ENCODE measurements around the gene FTH1. TPM values are rescaled to one million over a fixed set of nuclear protein-coding genes. Genes with fewer than 3 reads are reported as not detected.

FTH1 gene
- total RNA-seq, 2 experiments from 2014 or later, result 1,302 to 1,352 TPM

DNA sequence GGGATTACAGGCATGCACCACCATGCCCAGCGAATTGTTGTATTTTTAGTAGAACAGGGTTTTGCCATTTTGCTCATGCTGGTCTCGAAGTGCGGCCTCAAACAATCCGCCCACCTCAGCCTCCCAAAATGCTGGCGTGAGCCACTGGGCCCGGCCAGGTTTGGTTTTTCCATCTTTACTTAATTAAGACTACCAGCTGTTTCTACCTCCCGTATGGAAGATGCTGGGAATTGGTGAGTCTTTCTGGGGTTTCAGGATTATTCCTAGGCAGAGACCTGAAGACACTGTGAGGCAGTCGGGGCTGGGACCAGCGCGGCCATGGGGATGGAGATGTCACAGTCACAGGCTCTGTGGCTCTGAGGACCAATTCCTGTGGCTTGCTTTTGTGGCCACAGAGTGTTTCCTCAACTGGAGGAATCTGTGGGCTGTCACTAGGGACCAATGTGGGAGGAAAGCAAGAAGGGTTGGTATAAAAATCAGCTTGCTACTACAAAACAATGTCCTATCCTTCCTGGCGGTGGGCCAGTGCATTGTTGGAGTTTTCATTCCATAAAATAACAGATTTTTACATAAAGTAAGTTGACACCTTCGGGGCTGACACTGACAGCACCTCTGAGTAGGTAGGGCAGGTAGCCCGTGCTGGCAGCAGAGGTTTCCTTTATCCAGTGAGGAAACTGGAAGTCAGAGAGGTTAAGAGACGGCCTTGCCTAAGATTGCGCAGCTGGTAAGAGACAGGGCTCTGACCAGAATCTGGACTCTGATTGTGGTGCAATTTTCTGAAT, 8.4 kb upstream of the FTH1 start:
- CTCF ChIA-PET, result interaction anchor here (1.8 kb wide), 1 partner anchor 106 kb away, joined by 6 read pairs; no protein-coding TSS in a partner anchor
- intact Hi-C loops (cut with micrococcal nuclease), result no loop called here
- Mint-ChIP-seq H3K4me1 (ENCODE audit: low read depth) (peaks cover 29% of the 10 kb centered on the region), H3K27ac (no peak overlapping the region), H3K36me3 (ENCODE audit: low read depth) (no peaks in the 10 kb centered on the region), H3K9me3 (no peaks in the 10 kb centered on the region), H3K27me3 (ENCODE audit: low read depth) (no peaks in the 10 kb centered on the region), H3K4me3 (no peak overlapping the region)
- DNase-seq, result no peak

- peak overlapping the region; percentile 71 for H3K27ac Mint-ChIP-seq
- H3K36me3 Mint-ChIP-seq (ENCODE audit: low read depth), result no peaks in the 10 kb centered on the region
- peaks cover 37% of the 10 kb centered on the region for H3K4me1 Mint-ChIP-seq (ENCODE audit: low read depth)
- CTCF ChIA-PET, result interaction anchor here (0.6 to 1.8 kb wide), 2 partner anchors 107 to 140 kb away, joined by 3 to 6 read pairs; no protein-coding TSS in a partner anchor
- no peaks in the 10 kb centered on the region for H3K27me3 Mint-ChIP-seq (ENCODE audit: low read depth)
- intact Hi-C loops (cut with micrococcal nuclease), result loop anchor here (5.0 kb wide), 4 partner anchors 92 to 988 kb away; partner anchors contain the start of gene FADS1
- H3K9me3 Mint-ChIP-seq, result no peaks in the 10 kb centered on the region
- H3K4me3 Mint-ChIP-seq, result no peak overlapping the region
- DNase-seq, result no peak
These were observed 7.6 kb upstream of the FTH1 start for GRCh38 chr11:61974766-61975631.

DNA sequence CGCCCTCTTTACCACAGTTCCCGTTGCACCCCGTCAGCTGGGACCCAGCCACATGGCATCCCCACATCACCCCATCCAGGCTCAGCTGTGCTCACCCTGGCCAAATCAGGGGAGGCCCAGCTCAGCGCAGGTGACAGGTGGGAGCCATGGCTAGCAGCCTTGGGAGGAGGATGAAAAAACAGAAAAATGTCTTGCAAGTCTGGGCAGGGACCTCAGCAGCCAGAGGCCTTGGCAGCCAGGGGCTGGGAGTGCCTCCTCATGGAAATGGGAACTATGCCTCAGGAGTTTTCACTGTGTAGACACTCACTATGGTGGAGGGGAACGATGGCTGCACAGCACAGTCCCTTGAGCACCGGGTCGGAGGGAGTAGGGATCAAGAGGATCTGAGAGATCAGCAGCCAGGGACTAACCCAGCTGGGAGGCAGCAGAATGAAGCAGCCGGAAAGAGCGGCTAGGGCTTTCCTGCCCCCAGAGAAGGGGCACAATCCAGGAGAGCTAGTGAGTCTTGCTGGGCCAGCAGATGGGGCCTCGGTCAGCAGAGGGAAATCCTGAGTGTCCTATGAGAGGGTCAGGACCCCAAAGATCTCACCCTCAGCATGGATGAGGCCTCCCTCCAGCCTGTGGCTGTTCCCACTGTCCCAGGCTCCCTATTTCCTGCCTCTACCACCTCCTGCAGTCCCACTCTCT, 6.2 kb upstream of the FTH1 start:
- H3K4me1 Mint-ChIP-seq (ENCODE audit: low read depth), result peaks cover 50% of the 10 kb centered on the region

DNA sequence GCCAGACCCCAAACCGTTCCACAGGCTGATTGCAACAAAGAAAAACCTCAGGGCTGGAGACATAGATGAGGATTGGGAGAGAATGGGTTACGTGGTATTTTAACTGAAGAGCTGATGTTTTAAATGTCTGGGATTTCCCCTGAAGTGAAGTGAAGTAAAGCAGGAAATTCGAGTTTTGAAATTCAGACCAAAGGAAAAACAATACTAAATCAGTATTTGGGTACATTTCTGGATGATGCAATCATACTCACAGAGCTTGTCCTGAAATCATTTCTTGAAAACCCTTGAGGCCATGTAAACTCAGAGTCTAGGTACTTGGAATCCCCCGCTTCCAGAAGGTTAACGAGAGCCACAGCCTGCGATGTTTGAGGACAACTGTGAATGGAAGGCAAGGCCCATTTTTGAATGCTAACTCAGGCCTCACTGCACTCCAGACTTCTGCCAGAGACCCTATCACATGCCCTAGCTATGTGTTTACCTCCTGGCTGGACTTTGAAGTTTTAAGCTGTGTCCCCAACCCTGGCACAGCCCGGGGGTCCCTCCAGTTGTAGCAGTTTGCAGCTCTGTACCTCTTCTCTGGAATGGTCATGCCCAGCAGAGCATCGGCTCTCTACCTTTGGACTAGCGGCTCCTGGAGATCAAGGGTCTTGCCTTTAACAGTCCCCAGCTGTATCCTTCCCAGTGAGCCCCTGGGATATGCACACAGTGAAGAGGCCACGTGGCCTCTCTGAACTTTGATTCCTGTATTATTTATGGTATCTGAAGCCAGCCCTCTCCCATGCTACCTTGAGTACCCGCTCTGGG, 5.4 kb upstream of the FTH1 start:
- H3K4me3 Mint-ChIP-seq, result peak overlapping the region; percentile 14
- peaks cover 5% of the 10 kb centered on the region for H3K36me3 Mint-ChIP-seq (ENCODE audit: low read depth)
- peak overlapping the region; percentile 92 for H3K27ac Mint-ChIP-seq
- CTCF ChIA-PET, result interaction anchor here (0.8 to 4.0 kb wide), 8 partner anchors 11 to 135 kb away, joined by 3 to 32 read pairs (median 4); no protein-coding TSS in a partner anchor
- H3K27me3 Mint-ChIP-seq (ENCODE audit: low read depth), result no peaks in the 10 kb centered on the region
- peak; percentile 67 for DNase-seq
- intact Hi-C loops (cut with micrococcal nuclease), result loop anchor here (1.0 to 5.0 kb wide), 5 partner anchors 52 to 986 kb away; partner anchors contain the start of gene FADS1
- peaks cover 54% of the 10 kb centered on the region for H3K4me1 Mint-ChIP-seq (ENCODE audit: low read depth)
- no peaks in the 10 kb centered on the region for H3K9me3 Mint-ChIP-seq

More for the DNA sequence above, 6.2 kb upstream of the FTH1 start:
- Mint-ChIP-seq H3K4me3 (no peak overlapping the region), H3K27ac (peak overlapping the region; percentile 92), H3K9me3 (no peaks in the 10 kb centered on the region), H3K27me3 (ENCODE audit: low read depth) (no peaks in the 10 kb centered on the region), H3K36me3 (ENCODE audit: low read depth) (peaks cover 1% of the 10 kb centered on the region)
- intact Hi-C loops (cut with micrococcal nuclease), result loop anchor here (5.0 kb wide), 4 partner anchors 94 to 986 kb away; partner anchors contain the start of gene FADS1
- no peak for DNase-seq
- CTCF ChIA-PET, result interaction anchor here (1.2 to 4.0 kb wide), 5 partner anchors 10 to 108 kb away, joined by 3 to 32 read pairs (median 6); no protein-coding TSS in a partner anchor

- Mint-ChIP-seq H3K9me3 (no peaks in the 10 kb centered on the region), H3K4me3 (peak overlapping the region; percentile 14), H3K27me3 (ENCODE audit: low read depth) (no peaks in the 10 kb centered on the region), H3K4me1 (ENCODE audit: low read depth) (peaks cover 54% of the 10 kb centered on the region), H3K36me3 (ENCODE audit: low read depth) (peaks cover 7% of the 10 kb centered on the region), H3K27ac (peak overlapping the region; percentile 92)
- no peak for DNase-seq
- CTCF ChIA-PET, result interaction anchor here (0.8 to 4.0 kb wide), 9 partner anchors 11 to 136 kb away, joined by 3 to 32 read pairs (median 4); no protein-coding TSS in a partner anchor
- intact Hi-C loops (cut with micrococcal nuclease), result loop anchor here (1.0 to 5.0 kb wide), 5 partner anchors 53 to 985 kb away; partner anchors contain the start of gene FADS1
These were observed 4.8 kb upstream of the FTH1 start for GRCh38 chr11:61972112-61972671.

DNA sequence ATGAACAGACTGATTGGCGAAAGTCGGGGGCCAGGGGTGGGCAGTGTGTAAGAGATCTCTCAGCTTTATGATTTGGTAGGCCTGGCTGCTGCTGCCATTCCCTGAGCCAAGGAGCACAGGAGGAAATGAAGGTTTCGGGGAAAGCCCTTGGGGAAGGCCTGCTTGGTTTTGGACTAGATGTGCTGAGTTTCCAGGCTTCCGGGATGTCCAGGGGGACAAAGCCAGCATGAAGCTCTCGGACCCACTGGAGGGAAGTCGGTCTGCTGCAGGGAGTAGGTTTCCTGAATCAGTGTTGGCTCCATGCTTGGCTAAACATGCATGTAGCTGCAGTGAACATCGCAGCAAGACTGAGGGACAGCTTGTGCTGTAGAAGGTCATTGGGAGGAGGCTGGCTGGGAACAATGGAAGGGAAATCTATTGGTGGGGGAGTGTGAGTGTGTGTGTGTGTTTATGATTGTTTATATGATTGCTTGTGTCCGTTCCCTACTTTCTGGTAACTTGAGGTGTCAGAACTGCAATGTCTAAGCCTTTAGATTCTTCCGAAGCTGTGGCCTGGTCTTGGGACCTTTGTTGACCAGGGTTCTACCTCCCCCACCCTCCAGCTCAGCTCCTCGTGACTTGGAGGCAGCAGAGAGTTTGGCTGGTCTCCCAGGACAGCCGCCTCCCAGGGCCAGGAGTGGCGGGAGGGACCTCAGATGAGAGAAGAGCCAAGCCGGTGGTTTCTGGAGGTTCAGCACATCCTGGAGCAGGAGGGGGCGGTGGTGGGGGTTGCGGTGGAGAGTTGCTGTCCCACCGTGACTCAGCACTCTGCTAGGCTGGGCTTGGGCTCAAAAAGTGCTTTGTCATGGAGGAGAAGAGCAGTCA, 4.0 kb upstream of the FTH1 start:
- H3K36me3 Mint-ChIP-seq (ENCODE audit: low read depth), result peaks cover 12% of the 10 kb centered on the region
- H3K4me3 Mint-ChIP-seq, result peak overlapping the region; percentile 10
- peak; percentile 86 for DNase-seq
- peak overlapping the region; percentile 92 for H3K27ac Mint-ChIP-seq
- H3K27me3 Mint-ChIP-seq (ENCODE audit: low read depth), result no peaks in the 10 kb centered on the region
- no peaks in the 10 kb centered on the region for H3K9me3 Mint-ChIP-seq
- intact Hi-C loops (cut with micrococcal nuclease), result loop anchor here (1.0 to 5.0 kb wide), 5 partner anchors 54 to 984 kb away; partner anchors contain the start of gene FADS1
- CTCF ChIA-PET, result interaction anchor here (0.7 to 4.0 kb wide), 4 partner anchors 12 to 136 kb away, joined by 3 to 32 read pairs (median 4); no protein-coding TSS in a partner anchor
- peaks cover 54% of the 10 kb centered on the region for H3K4me1 Mint-ChIP-seq (ENCODE audit: low read depth)

- no peak overlapping the region for H3K4me3 Mint-ChIP-seq
- peaks cover 25% of the 10 kb centered on the region for H3K36me3 Mint-ChIP-seq (ENCODE audit: low read depth)
- H3K4me1 Mint-ChIP-seq (ENCODE audit: low read depth), result peaks cover 59% of the 10 kb centered on the region
- no peaks in the 10 kb centered on the region for H3K27me3 Mint-ChIP-seq (ENCODE audit: low read depth)
- H3K27ac Mint-ChIP-seq, result peak overlapping the region; percentile 93
- no peak for DNase-seq
- no peaks in the 10 kb centered on the region for H3K9me3 Mint-ChIP-seq
- CTCF ChIA-PET, result interaction anchor here (0.6 to 4.0 kb wide), 6 partner anchors 10 to 232 kb away, joined by 3 to 32 read pairs (median 6); no protein-coding TSS in a partner anchor
- intact Hi-C loops (cut with micrococcal nuclease), result loop anchor here (5.0 kb wide), 5 partner anchors 97 to 983 kb away; partner anchors contain the start of gene FADS1
These were observed 2.6 kb upstream of the FTH1 start for GRCh38 chr11:61969838-61970662.

- no peak for DNase-seq
- intact Hi-C loops (cut with micrococcal nuclease), result loop anchor here (5.0 kb wide), 1 partner anchor 588 kb away; no protein-coding TSS in a partner anchor
- H3K4me3 Mint-ChIP-seq, result peak overlapping the region; percentile 93
These were observed 1.9 kb upstream of the FTH1 start for GRCh38 chr11:61969391-61969758.

DNA sequence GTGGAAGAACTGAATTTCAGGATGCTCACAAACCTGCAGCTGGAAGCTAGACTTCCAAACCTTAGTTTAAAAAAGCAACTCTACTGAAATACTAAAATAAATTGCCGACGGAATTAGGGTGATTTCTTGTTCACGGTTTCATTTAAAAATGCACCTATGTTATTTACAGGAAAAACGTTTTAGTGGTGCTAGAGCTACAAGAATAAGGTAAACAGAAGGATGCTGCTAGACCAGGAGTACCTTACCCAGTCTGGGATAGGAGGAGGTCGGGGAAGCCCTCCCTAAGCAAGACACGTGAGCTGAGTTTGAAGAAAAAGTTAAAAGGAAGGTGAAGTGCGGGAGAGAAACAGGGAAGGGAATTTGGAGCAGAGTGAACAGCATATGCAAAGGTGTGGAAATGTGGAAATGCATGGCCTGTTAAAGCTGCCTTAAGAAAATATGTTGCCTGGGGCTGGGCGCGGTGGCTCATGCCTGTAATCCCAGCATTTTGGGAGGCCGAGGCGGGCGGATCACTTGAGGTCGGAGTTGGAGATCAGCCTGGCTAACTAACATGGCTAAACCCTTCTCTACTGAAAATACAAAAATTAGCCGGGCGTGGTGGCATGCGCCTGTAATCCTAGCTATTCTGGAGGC, 1.4 kb upstream of the FTH1 start:
- Mint-ChIP-seq H3K4me3 (peak overlapping the region; percentile 93), H3K9me3 (no peaks in the 10 kb centered on the region), H3K27me3 (ENCODE audit: low read depth) (no peaks in the 10 kb centered on the region), H3K36me3 (ENCODE audit: low read depth) (peaks cover 37% of the 10 kb centered on the region), H3K27ac (peak overlapping the region; percentile 93), H3K4me1 (ENCODE audit: low read depth) (peaks cover 71% of the 10 kb centered on the region)
- CTCF ChIA-PET, result interaction anchor here (0.8 to 2.1 kb wide), 8 partner anchors 21 to 140 kb away, joined by 3 to 15 read pairs (median 4); no protein-coding TSS in a partner anchor
- intact Hi-C loops (cut with micrococcal nuclease), result loop anchor here (5.0 kb wide), 1 partner anchor 588 kb away; no protein-coding TSS in a partner anchor
- DNase-seq, result no peak

More at GRCh38 chr11:61969391-61969758, 1.9 kb upstream of the FTH1 start:
- H3K36me3 Mint-ChIP-seq (ENCODE audit: low read depth), result peaks cover 32% of the 10 kb centered on the region
- no peaks in the 10 kb centered on the region for H3K27me3 Mint-ChIP-seq (ENCODE audit: low read depth)
- H3K4me1 Mint-ChIP-seq (ENCODE audit: low read depth), result peaks cover 66% of the 10 kb centered on the region
- CTCF ChIA-PET, result interaction anchor here (0.6 to 4.0 kb wide), 6 partner anchors 22 to 231 kb away, joined by 3 to 32 read pairs (median 7); no protein-coding TSS in a partner anchor
- H3K9me3 Mint-ChIP-seq, result no peaks in the 10 kb centered on the region
- H3K27ac Mint-ChIP-seq, result peak overlapping the region; percentile 93

Measured in activated naive CD4-positive, alpha-beta T cell treated with anti-CD3 and anti-CD28 coated beads for 36 hours (primary cell).